HEK293 (cell line): Measurements from ENCODE around the gene ERCC3.

ENCODE experiments used
- ZBTB8A ChIP-seq: fragments of 450-650 bp; formaldehyde crosslinking; IDR thresholded peaks from 2 replicates; pipeline ENCODE4 v1.5.1; 2016; ENCODE audit warnings: missing biosample characterization, missing genetic modification characterization
- ZNF133 ChIP-seq: fragments of 450-650 bp; formaldehyde crosslinking; IDR thresholded peaks from 2 replicates; pipeline ENCODE4 v1.5.1; 2016; ENCODE audit warnings: missing biosample characterization, missing genetic modification characterization
- TF ChIP-seq, protein P1 (sequence below): fragments of 450-650 bp; formaldehyde crosslinking; IDR thresholded peaks from 2 replicates; pipeline ENCODE4 v1.5.1; 2016; ENCODE audit warnings: missing biosample characterization, missing genetic modification characterization

DNA sequence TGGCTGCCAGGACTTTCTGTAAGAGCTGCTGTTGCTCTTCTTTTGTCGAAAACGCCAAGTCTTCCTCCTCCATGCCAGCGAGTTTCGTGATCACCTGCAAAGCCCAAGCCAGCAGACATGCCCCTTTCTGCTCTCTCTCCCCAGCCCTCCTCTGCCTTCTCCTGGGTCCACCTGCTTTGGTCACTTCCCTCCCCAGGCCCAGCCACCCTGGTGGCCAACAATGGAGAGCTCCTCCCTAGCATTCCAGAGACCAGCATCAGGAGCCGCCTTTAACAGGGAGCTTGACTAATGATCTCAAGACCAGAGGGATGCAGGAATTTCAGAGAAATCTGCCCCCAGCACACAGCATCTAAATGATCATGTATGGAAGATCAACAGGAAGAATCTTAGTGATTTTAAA lies 34.6 kb downstream of the ERCC3 start:
- TF ChIP-seq ZBTB8A (tag by site-specific recombination) (no peak), ZNF133 (tag by site-specific recombination) (no peak)
- TF ChIP-seq, protein P1, sequence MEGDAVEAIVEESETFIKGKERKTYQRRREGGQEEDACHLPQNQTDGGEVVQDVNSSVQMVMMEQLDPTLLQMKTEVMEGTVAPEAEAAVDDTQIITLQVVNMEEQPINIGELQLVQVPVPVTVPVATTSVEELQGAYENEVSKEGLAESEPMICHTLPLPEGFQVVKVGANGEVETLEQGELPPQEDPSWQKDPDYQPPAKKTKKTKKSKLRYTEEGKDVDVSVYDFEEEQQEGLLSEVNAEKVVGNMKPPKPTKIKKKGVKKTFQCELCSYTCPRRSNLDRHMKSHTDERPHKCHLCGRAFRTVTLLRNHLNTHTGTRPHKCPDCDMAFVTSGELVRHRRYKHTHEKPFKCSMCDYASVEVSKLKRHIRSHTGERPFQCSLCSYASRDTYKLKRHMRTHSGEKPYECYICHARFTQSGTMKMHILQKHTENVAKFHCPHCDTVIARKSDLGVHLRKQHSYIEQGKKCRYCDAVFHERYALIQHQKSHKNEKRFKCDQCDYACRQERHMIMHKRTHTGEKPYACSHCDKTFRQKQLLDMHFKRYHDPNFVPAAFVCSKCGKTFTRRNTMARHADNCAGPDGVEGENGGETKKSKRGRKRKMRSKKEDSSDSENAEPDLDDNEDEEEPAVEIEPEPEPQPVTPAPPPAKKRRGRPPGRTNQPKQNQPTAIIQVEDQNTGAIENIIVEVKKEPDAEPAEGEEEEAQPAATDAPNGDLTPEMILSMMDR (tag by site-specific recombination), result no peak
